ENCODE data around the gene GSDME. TPM values are rescaled to one million over a fixed set of nuclear protein-coding genes. Genes with fewer than 3 reads are reported as not detected.

Gene GSDME
- total and polyA plus RNA-seq, 8 donors = 8.3 to 16.6 (median 12.4) TPM

GRCh38 chr7:24742506-24743162 is 14.6 kb downstream of the GSDME start:
- Histone ChIP-seq H3K27ac (no peak overlapping the region), H3K27me3 (no peaks in the 10 kb centered on the region), H3K4me1 (no peaks in the 10 kb centered on the region), H3K4me3 (no peak overlapping the region), H3K36me3 (no peaks in the 10 kb centered on the region), H3K9me3 (peaks cover 0 to 11% of the 10 kb centered on the region in 2 donors)
- TF ChIP-seq CTCF (IDR thresholded peaks at IDR 0.05) = no peak
- intact Hi-C loops (cut with DNase I) = no loop called here
- ATAC-seq = no peak
- DNase-seq = no peak

GRCh38 chr7:24741679-24742505 is 15.4 kb downstream of the GSDME start:
- ATAC-seq (peak; percentile 55), DNase-seq (no peak)
- Histone ChIP-seq H3K27ac (no peak overlapping the region), H3K9me3 (peaks cover 0 to 11% of the 10 kb centered on the region in 2 donors), H3K36me3 (no peaks in the 10 kb centered on the region), H3K27me3 (no peaks in the 10 kb centered on the region), H3K4me1 (no peaks in the 10 kb centered on the region), H3K4me3 (no peak overlapping the region)
- TF ChIP-seq CTCF (IDR thresholded peaks at IDR 0.05) = no peak
- intact Hi-C loops (cut with DNase I) = no loop called here

GRCh38 chr7:24740871-24741270 is 16.4 kb downstream of the GSDME start:
- Histone ChIP-seq H3K27me3 (no peaks in the 10 kb centered on the region), H3K36me3 (no peaks in the 10 kb centered on the region), H3K9me3 (peaks cover 0 to 11% of the 10 kb centered on the region in 2 donors), H3K4me1 (no peaks in the 10 kb centered on the region), H3K4me3 (no peak overlapping the region), H3K27ac (no peak overlapping the region)
- ATAC-seq = no peak
- DNase-seq = no peak
- intact Hi-C loops (cut with DNase I) = no loop called here
- TF ChIP-seq CTCF (IDR thresholded peaks at IDR 0.05) = no peak

- no peaks in the 10 kb centered on the region for H3K36me3 ChIP-seq
- H3K9me3 ChIP-seq = peaks cover 0 to 11% of the 10 kb centered on the region in 2 donors
- no peak overlapping the region for H3K27ac ChIP-seq
- no peak for TF ChIP-seq CTCF (IDR thresholded peaks at IDR 0.05)
- no peaks in the 10 kb centered on the region for H3K4me1 ChIP-seq
- H3K4me3 ChIP-seq = no peak overlapping the region
- no peak for DNase-seq
- intact Hi-C loops (cut with DNase I) = no loop called here
- ATAC-seq = no peak
- H3K27me3 ChIP-seq = no peaks in the 10 kb centered on the region
Measured at GRCh38 chr7:24739306-24739705, 18.0 kb downstream of the GSDME start.

- DNase-seq (no peak), ATAC-seq (no peak)
- Histone ChIP-seq H3K36me3 (no peaks in the 10 kb centered on the region), H3K9me3 (peaks cover 0 to 11% of the 10 kb centered on the region in 2 donors), H3K27ac (no peak overlapping the region), H3K4me1 (no peaks in the 10 kb centered on the region), H3K4me3 (no peak overlapping the region), H3K27me3 (no peaks in the 10 kb centered on the region)
- no peak for TF ChIP-seq CTCF (IDR thresholded peaks at IDR 0.05)
- intact Hi-C loops (cut with DNase I) = no loop called here
Measured at GRCh38 chr7:24738577-24738976, 18.7 kb downstream of the GSDME start.

All from left lung (tissue), 10 donors.